Measurements from ENCODE around the gene SLC26A1.

Gene SLC26A1

GRCh38 chr4:963276-964225 is 29.7 kb downstream of the SLC26A1 start:
- DNase-seq: no peak

- DNase-seq: peak; percentile 28
These were observed 30.7 kb downstream of the SLC26A1 start for GRCh38 chr4:962231-963208.

- peak; percentile 40 for DNase-seq
These were observed 31.6 kb downstream of the SLC26A1 start for GRCh38 chr4:961351-962230.

- DNase-seq: no peak
These were observed 32.4 kb downstream of the SLC26A1 start for GRCh38 chr4:960636-961350.

- DNase-seq: no peak
These were observed 33.0 kb downstream of the SLC26A1 start for GRCh38 chr4:960140-960635.

GRCh38 chr4:959338-960139 is 33.7 kb downstream of the SLC26A1 start:
- DNase-seq: no peak

GRCh38 chr4:958696-959337 is 34.4 kb downstream of the SLC26A1 start:
- DNase-seq: no peak

- no peak for DNase-seq
These were observed 34.9 kb downstream of the SLC26A1 start for GRCh38 chr4:958314-958665.

- DNase-seq: no peak
These were observed 35.5 kb downstream of the SLC26A1 start for GRCh38 chr4:957581-958313.

GRCh38 chr4:957231-957580 is 36.0 kb downstream of the SLC26A1 start:
- DNase-seq: no peak

GRCh38 chr4:956531-957230 is 36.5 kb downstream of the SLC26A1 start:
- DNase-seq: no peak

- no peak for DNase-seq
These were observed 37.2 kb downstream of the SLC26A1 start for GRCh38 chr4:955931-956381.

GRCh38 chr4:955161-955921 is 37.9 kb downstream of the SLC26A1 start:
- no peak for DNase-seq

GRCh38 chr4:954211-955020 is 38.8 kb downstream of the SLC26A1 start:
- DNase-seq: no peak

- no peak for DNase-seq
These were observed 39.7 kb downstream of the SLC26A1 start for GRCh38 chr4:953574-953915.

GRCh38 chr4:952881-953573 is 40.2 kb downstream of the SLC26A1 start:
- no peak for DNase-seq

All from NCI-H1092 (cell line).